K562 (cell line): ENCODE results near the gene IL1RL2. TPM values are rescaled to one million over a fixed set of nuclear protein-coding genes. Genes with fewer than 3 reads are reported as not detected.

Experiments
- ATAC-seq: fragments of 200-7000 bp; cut with Tn5 transposase; 3 replicates; pipeline ENCODE4 v1.9.1; 2020; ENCODE audit warnings: moderate library complexity
- BruUV-seq: library from RNA; stranded (reverse); fragments of 400-500 nt; replicated peaks from 2 replicates; lab custom pipeline; 2021; lab: Mats Ljungman, UMichigan
- CTCF ChIA-PET: fragments of 300-600 bp; formaldehyde crosslinking; extraction: SDS; loops from one replicate; lab custom pipeline; 2021; ENCODE audit warnings: low intra/inter-chr PET ratio; lab: Yijun Ruan, JAX
- POLR2A ChIA-PET: fragments of 300-600, 350-650 bp; sonication (Branson Sonifier 250); formaldehyde crosslinking; extraction: SDS; loops from one replicate; lab custom pipeline; 2021; ENCODE audit warnings: antibody characterized with exemption, inconsistent platforms; lab: Yijun Ruan, JAX
- DNase-seq, 4 experiments: peaks; one replicate each; pipeline versions ENCODE4 v3.0.0 to v3.0.0-alpha.2; 2011 to 2018; ENCODE audit warnings: low spot score in 3 of 4, mixed read lengths in 3 of 4; ENCODE audit errors: extremely low read depth in 1 of 4
- FAIRE-seq: peaks from 2 replicates; lab custom pipeline; 2011; peaks lifted over from hg19 to GRCh38; lab: Jason Lieb, UNC
- H2AFZ ChIP-seq: 2 replicates; pipeline ENCODE4 v1.6.0; 2011; ENCODE audit warnings: low read depth, low read length, control low read depth, inconsistent platforms
- H3K27ac ChIP-seq: fragments of 200-600 bp; 3 replicates; pipeline ENCODE4 v1.8.0; 2011; ENCODE audit warnings: low read depth, mild to moderate bottlenecking, control low read depth, inconsistent platforms, low read length, moderate library complexity, mixed read lengths; ENCODE audit errors: extremely low read depth
- H3K27me3 ChIP-seq, 2 experiments: fragments of 300-600 bp in 1 of 2; 2 replicates in 1 of 2; 3 replicates in 1 of 2; pipeline versions ENCODE4 v1.6.0 to v1.8.0; 2011; ENCODE audit warnings: inconsistent platforms in 2 of 2, low read length in 2 of 2, mild to moderate bottlenecking in 1 of 2, mixed read lengths in 1 of 2, moderate library complexity in 1 of 2; ENCODE audit not compliant: control insufficient read depth in 2 of 2, insufficient read depth in 2 of 2
- H3K36me3 ChIP-seq: fragments of 300-600 bp; 3 replicates; pipeline ENCODE4 v1.8.0; 2011; ENCODE audit warnings: mild to moderate bottlenecking, low read length, inconsistent platforms; ENCODE audit not compliant: control insufficient read depth, insufficient read depth
- H3K4me1 ChIP-seq, 2 experiments: fragments of 200-600 bp in 1 of 2; replicated peaks in 1 of 2; 2 replicates in 1 of 2; 3 replicates in 1 of 2; pipeline versions ENCODE4 v1.5.1 to v1.8.0; 2011; ENCODE audit warnings: inconsistent platforms in 2 of 2, low read length in 2 of 2, mild to moderate bottlenecking in 1 of 2, mixed read lengths in 1 of 2, moderate library complexity in 1 of 2; ENCODE audit not compliant: control insufficient read depth in 2 of 2, insufficient read depth in 2 of 2
- H3K4me2 ChIP-seq: 2 replicates; pipeline ENCODE4 v1.6.1; 2011; ENCODE audit warnings: low read length, control low read depth, inconsistent platforms, mixed read lengths; ENCODE audit not compliant: insufficient read depth
- H3K4me3 ChIP-seq: fragments of 200-600 bp; sonication (generic), shearing (Covaris generic); 2 replicates; pipeline ENCODE4 v1.5.1; 2016; ENCODE audit warnings: control low read depth, inconsistent platforms
- H3K79me2 ChIP-seq: fragments of 200-600 bp; 3 replicates; pipeline ENCODE4 v1.8.0; 2011; ENCODE audit warnings: low read length, inconsistent platforms; ENCODE audit not compliant: control insufficient read depth, insufficient read depth
- H3K9ac ChIP-seq, 2 experiments: 2 replicates each; pipeline versions ENCODE4 v1.6.0 to v1.6.1; 2011; ENCODE audit warnings: low read depth in 2 of 2, low read length in 2 of 2, control low read depth in 1 of 2, inconsistent platforms in 1 of 2, mild to moderate bottlenecking in 1 of 2, mixed read lengths in 1 of 2; ENCODE audit not compliant: insufficient read depth in 1 of 2
- H3K9me1 ChIP-seq: one replicate; pipeline ENCODE4 v1.6.0; 2011; ENCODE audit warnings: inconsistent platforms, mild to moderate bottlenecking, low read length, moderate library complexity; ENCODE audit not compliant: control insufficient read depth, insufficient read depth
- H3K9me3 ChIP-seq: replicated peaks from 2 replicates; pipeline ENCODE4 v1.5.1; 2011; ENCODE audit warnings: low read depth, low read length, inconsistent platforms; ENCODE audit not compliant: control insufficient read depth, insufficient read depth
- H4K20me1 ChIP-seq: replicated peaks from 2 replicates; pipeline ENCODE4 v1.6.1; 2011; ENCODE audit warnings: low read length, inconsistent platforms, mixed read lengths; ENCODE audit not compliant: control insufficient read depth, insufficient read depth
- CEBPB ChIP-seq: fragments of 450-650 bp; IDR thresholded peaks from 2 replicates; pipeline ENCODE4 v1.6.1; 2016; ENCODE audit warnings: missing genetic modification characterization, missing compliant biosample characterization
- CTBP1 ChIP-seq: fragments of 450-650 bp; IDR thresholded peaks from 2 replicates; pipeline ENCODE4 v1.6.1; 2016; ENCODE audit warnings: borderline replicate concordance
- GATAD2A ChIP-seq: fragments of 450-650 bp; IDR thresholded peaks from 2 replicates; pipeline ENCODE4 v1.6.1; 2017
- HMG20B ChIP-seq: fragments of 250-450 bp; sonication (Bioruptor Pico); IDR thresholded peaks from 2 replicates; pipeline ENCODE4 v1.5.0; 2021; ENCODE audit warnings: mild to moderate bottlenecking
- KAT7 ChIP-seq: sonication (generic); formaldehyde crosslinking; IDR thresholded peaks from 2 replicates; pipeline ENCODE4 v1.8.0; 2022; ENCODE audit warnings: missing genetic modification reagents, mild to moderate bottlenecking, borderline replicate concordance
- LCOR ChIP-seq: sonication (generic); formaldehyde crosslinking; IDR thresholded peaks from 2 replicates; pipeline ENCODE4 v1.8.0; 2022; ENCODE audit warnings: mild to moderate bottlenecking, missing genetic modification reagents
- MEIS2 ChIP-seq: fragments of 450-650 bp; IDR thresholded peaks from 2 replicates; pipeline ENCODE4 v1.6.1; 2014; ENCODE audit warnings: mild to moderate bottlenecking; ENCODE audit not compliant: partially characterized antibody
- PREB ChIP-seq: sonication (generic); formaldehyde crosslinking; IDR thresholded peaks from 2 replicates; pipeline ENCODE4 v1.8.1; 2023; ENCODE audit warnings: mild to moderate bottlenecking, missing genetic modification reagents
- SNRNP70 ChIP-seq: fragments of 200-400 bp; formaldehyde crosslinking; optimal IDR thresholded peaks from 2 replicates; pipeline ENCODE3; 2017; ENCODE audit warnings: low read depth, low read length
- ZFP30 ChIP-seq: fragments of 250-450 bp; sonication (Bioruptor Pico); IDR thresholded peaks from 2 replicates; pipeline ENCODE4 v1.8.0; 2022; ENCODE audit warnings: moderate library complexity, mild to moderate bottlenecking, inconsistent platforms, borderline replicate concordance
- ZNF12 ChIP-seq: sonication (generic); formaldehyde crosslinking; IDR thresholded peaks from 2 replicates; pipeline ENCODE4 v1.4.0; 2020; ENCODE audit warnings: mild to moderate bottlenecking, missing genetic modification reagents
- ZNF318 ChIP-seq, 2 experiments: fragments of 450-650 bp; IDR thresholded peaks; 2 replicates each; pipeline ENCODE4 v1.6.1; 2016; ENCODE audit warnings: mild to moderate bottlenecking in 2 of 2, borderline replicate concordance in 1 of 2, low read depth in 1 of 2, moderate library complexity in 1 of 2
- ZNF408 ChIP-seq: fragments of 250-450 bp; sonication (Bioruptor Pico); IDR thresholded peaks from 2 replicates; pipeline ENCODE4 v1.4.0; 2020; ENCODE audit warnings: low read depth, mild to moderate bottlenecking, moderate library complexity
- ZNF584 ChIP-seq: fragments of 200-800 bp; sonication (Bioruptor generic); IDR thresholded peaks from 2 replicates; pipeline ENCODE4 v1.6.1; 2016; ENCODE audit warnings: low read depth, mild to moderate bottlenecking, missing genetic modification characterization, missing compliant biosample characterization
- ZNF766 ChIP-seq: fragments of 200-800 bp; sonication (Bioruptor generic); conservative IDR thresholded peaks from 2 replicates; pipeline ENCODE4 v1.6.1; 2016; ENCODE audit warnings: missing genetic modification characterization, missing compliant biosample characterization
- WGBS: fragments of 100-300 bp; shearing (Covaris generic); methylation state at CpG from one replicate; pipeline ENCODE4 v1.1.6; 2016; ENCODE audit warnings: low coverage, mixed read lengths; ENCODE audit not compliant: insufficient coverage; ENCODE audit errors: missing lambda C conversion rate; 5-methylcytosine and 5-hydroxymethylcytosine counted together
- in situ Hi-C: fragments of 300-500 bp; cut with MboI; formaldehyde crosslinking; loops from 4 replicates; pipeline ENCODE4 v1.15.0; 2018; ENCODE audit warnings: inconsistent platforms, mixed read lengths
- intact Hi-C: fragments of 100-400 bp; cut with micrococcal nuclease; formaldehyde crosslinking; loops from 2 replicates; pipeline ENCODE4 v1.14.2; 2022
- polyA plus RNA-seq, 8 experiments: library from polyadenylated mRNA; depleted of rRNA in 4 of 8; stranded (reverse) in 5 of 8; unstranded in 3 of 8; fragments of >200 nt; fragmentation: Nextera tagmentation in 2 of 8; fragmentation: Illumina TruSeq in 1 of 8; extraction: Ambion mirVana in 2 of 8; extraction: Trizol in 1 of 8; gene quantifications; 2 replicates each; pipeline versions ENCODE4 v1.2.1 to v1.2.3, GENCODE V29; 2011 to 2014; ENCODE audit warnings: inconsistent platforms in 1 of 8, missing spikeins in 1 of 8
- total RNA-seq, 7 experiments: library from RNA; depleted of rRNA in 6 of 7; stranded (reverse); fragments of >200 nt in 6 of 7; fragmentation: Illumina TruSeq in 2 of 7; extraction: Trizol in 2 of 7; gene quantifications; 2 replicates each; pipeline versions ENCODE4 v1.2.1 to v1.2.3, GENCODE V29; 2011 to 2021; ENCODE audit warnings: low replicate concordance in 1 of 7

IL1RL2 gene
- total and polyA plus RNA-seq, 9 of the 15 experiments (the other 6 are each of a cell fraction or from before 2014, with no cell fraction given) = not detected

- FAIRE-seq (no peak), ATAC-seq (no peak), DNase-seq (no peak)
- CTCF ChIA-PET = no interaction called here
- Histone ChIP-seq H3K9me3 (no peaks in the 10 kb centered on the region), H3K27ac (no peak overlapping the region), H3K36me3 (no peaks in the 10 kb centered on the region), H2AFZ (no peak overlapping the region), H3K4me3 (no peak overlapping the region), H4K20me1 (no peaks in the 10 kb centered on the region), H3K79me2 (no peaks in the 10 kb centered on the region), H3K9ac (no peak overlapping the region), H3K4me1 (no peaks in the 10 kb centered on the region; a peak in 1 of 5 replicates), H3K27me3 (peaks cover 0 to 25% of the 10 kb centered on the region in 2 experiments; a peak in 3 of 5 replicates), H3K9me1 (no peaks in the 10 kb centered on the region), H3K4me2 (no peak overlapping the region)
- intact Hi-C loops = no loop called here
- BruUV-seq = no TSS peak
- POLR2A ChIA-PET = interaction anchor here (0.6 to 0.7 kb wide), 2 partner anchors 11 to 23 kb away, joined by 3 to 5 read pairs; no protein-coding TSS in a partner anchor
- in situ Hi-C loops = no loop called here
- WGBS = 50% methylated on average over 1 of the region's 1 CpG
- TF ChIP-seq ZFP30 (CRISPR knock-in tag) = no peak
- TF ChIP-seq ZNF766 (CRISPR knock-in tag) = peak; percentile 74
- TF ChIP-seq PREB (CRISPR knock-in tag) = no peak
- TF ChIP-seq HMG20B (CRISPR knock-in tag) = no peak
- TF ChIP-seq ZNF408 (CRISPR knock-in tag) = no peak
- peak; percentile 21 for TF ChIP-seq MEIS2
- no peak for TF ChIP-seq ZNF318 (IDR thresholded peaks at IDR 0.05; ENCODE audit: borderline replicate concordance in 1 of 2, low read depth in 1 of 2)
- no peak for TF ChIP-seq ZNF12 (CRISPR knock-in tag)
- TF ChIP-seq CEBPB = peak; percentile 20; the same call in 1 of the 2 replicates
- TF ChIP-seq CTBP1 = no peak
- no peak for TF ChIP-seq ZNF584 (CRISPR knock-in tag)
- no peak for TF ChIP-seq LCOR (CRISPR knock-in tag)
- TF ChIP-seq KAT7 (CRISPR knock-in tag) = no peak
- no peak for TF ChIP-seq GATAD2A
- TF ChIP-seq SNRNP70 = no peak
Measured at GRCh38 chr2:102266204-102266603, 79.4 kb downstream of the IL1RL2 start.
